CD14-positive monocyte (primary cell): ENCODE data around the gene MYRF. TPM values are rescaled to one million over a fixed set of nuclear protein-coding genes. Genes with fewer than 3 reads are reported as not detected.

Source experiments
- DNase-seq, 3 donors: peaks; one replicate each; pipeline ENCODE4 v3.0.0-alpha.2; 2011 to 2022
- H2AFZ ChIP-seq: 2 replicates; pipeline ENCODE4 v1.6.0; 2012; ENCODE audit warnings: mild to moderate bottlenecking, low read depth, low read length, inconsistent platforms; ENCODE audit not compliant: insufficient read depth, poor library complexity, severe bottlenecking
- H3K27ac ChIP-seq, 2 donors: 1 replicate in 1 of 2; 2 replicates in 1 of 2; pipeline ENCODE4 v1.5.1; 2012 to 2013; ENCODE audit warnings: low read length in 2 of 2, control low read depth in 1 of 2, inconsistent platforms in 1 of 2, low read depth in 1 of 2, mild to moderate bottlenecking in 1 of 2
- H3K27me3 ChIP-seq, 2 donors: one replicate each; pipeline versions ENCODE4 v1.6.0 to v1.6.1; 2011 to 2013; ENCODE audit warnings: low read length in 2 of 2; ENCODE audit not compliant: control insufficient read depth in 2 of 2, insufficient read depth in 2 of 2
- H3K36me3 ChIP-seq, 2 donors: replicated peaks in 1 of 2; 1 replicate in 1 of 2; 2 replicates in 1 of 2; pipeline versions ENCODE4 v1.5.1 to v1.6.1; 2012 to 2013; ENCODE audit warnings: low read length in 2 of 2, control low read depth in 1 of 2, inconsistent platforms in 1 of 2, mild to moderate bottlenecking in 1 of 2; ENCODE audit not compliant: insufficient read depth in 2 of 2, control insufficient read depth in 1 of 2
- H3K4me1 ChIP-seq, 2 donors: 1 replicate in 1 of 2; 2 replicates in 1 of 2; pipeline versions ENCODE4 v1.5.1 to v1.6.1; 2012 to 2013; ENCODE audit warnings: low read length in 2 of 2, control low read depth in 1 of 2, inconsistent platforms in 1 of 2, mild to moderate bottlenecking in 1 of 2, moderate library complexity in 1 of 2; ENCODE audit not compliant: insufficient read depth in 2 of 2, control insufficient read depth in 1 of 2
- H3K4me2 ChIP-seq: replicated peaks from 2 replicates; pipeline ENCODE3; 2012; ENCODE audit warnings: low read length, moderate library complexity, mild to moderate bottlenecking; ENCODE audit not compliant: poor library complexity, severe bottlenecking; ENCODE audit errors: extremely low read depth
- H3K4me3 ChIP-seq, 3 experiments: fragments of 200-600 bp in 1 of 3; sonication (generic) in 1 of 3; replicated peaks in 1 of 3; 1 replicate in 2 of 3; 2 replicates in 1 of 3; pipeline ENCODE4 v1.5.1; 2011 to 2013; ENCODE audit warnings: low read length in 3 of 3, mild to moderate bottlenecking in 3 of 3, control low read depth in 2 of 3, low read depth in 2 of 3, inconsistent platforms in 1 of 3, moderate library complexity in 1 of 3
- H3K79me2 ChIP-seq: 2 replicates; pipeline ENCODE4 v1.6.0; 2012; ENCODE audit warnings: mild to moderate bottlenecking, control low read depth, inconsistent platforms, low read length, moderate library complexity; ENCODE audit not compliant: insufficient read depth
- H3K9ac ChIP-seq: 2 replicates; pipeline ENCODE4 v1.6.0; 2017; ENCODE audit warnings: low read length, mild to moderate bottlenecking; ENCODE audit not compliant: insufficient read depth, poor library complexity, severe bottlenecking
- H3K9me3 ChIP-seq, 2 donors: replicated peaks in 1 of 2; 1 replicate in 1 of 2; 2 replicates in 1 of 2; pipeline versions ENCODE4 v1.5.1 to v1.6.1; 2012 to 2013; ENCODE audit warnings: low read length in 2 of 2, control low read depth in 1 of 2; ENCODE audit not compliant: control insufficient read depth in 1 of 2, insufficient read depth in 1 of 2
- H4K20me1 ChIP-seq: 2 replicates; pipeline ENCODE4 v1.6.0; 2012; ENCODE audit warnings: mild to moderate bottlenecking, low read length, control low read depth, moderate library complexity; ENCODE audit not compliant: insufficient read depth
- H3K27ac Mint-ChIP-seq, 7 donors: one replicate each; pipeline ENCODE4 v1.8.0; 2020; ENCODE audit warnings: mild to moderate bottlenecking in 7 of 7, mixed read lengths in 7 of 7, moderate library complexity in 6 of 7, inconsistent platforms in 2 of 7
- H3K27me3 Mint-ChIP-seq, 3 donors: one replicate each; pipeline ENCODE4 v1.8.0; 2021 to 2022; ENCODE audit warnings: low read depth in 3 of 3, mild to moderate bottlenecking in 3 of 3, mixed read lengths in 3 of 3, moderate library complexity in 3 of 3, inconsistent platforms in 1 of 3
- H3K36me3 Mint-ChIP-seq, 2 donors: one replicate each; pipeline ENCODE4 v1.8.0; 2020; ENCODE audit warnings: mixed read lengths in 2 of 2, inconsistent platforms in 1 of 2, mild to moderate bottlenecking in 1 of 2
- H3K4me1 Mint-ChIP-seq: one replicate; pipeline ENCODE4 v1.8.0; 2020; ENCODE audit warnings: mild to moderate bottlenecking, mixed read lengths
- H3K4me3 Mint-ChIP-seq, 2 donors: one replicate each; pipeline ENCODE4 v1.8.0; 2020; ENCODE audit warnings: mild to moderate bottlenecking in 2 of 2, mixed read lengths in 2 of 2, moderate library complexity in 1 of 2
- H3K9me3 Mint-ChIP-seq, 7 donors: one replicate each; pipeline ENCODE4 v1.8.0; 2020 to 2022; ENCODE audit warnings: mixed read lengths in 7 of 7, mild to moderate bottlenecking in 6 of 7, moderate library complexity in 6 of 7, inconsistent platforms in 2 of 7
- WGBS: methylation state at CpG from one replicate; pipeline ENCODE4 v1.1.5; 2013; ENCODE audit warnings: missing lambda C conversion rate; ENCODE audit not compliant: insufficient coverage; 5-methylcytosine and 5-hydroxymethylcytosine counted together
- intact Hi-C, 2 donors: fragments of 100-400 bp; cut with micrococcal nuclease; formaldehyde crosslinking; loops; one replicate each; pipeline versions ENCODE4 v1.15.0 to v1.15.1; 2023
- polyA plus RNA-seq, 3 donors: library from polyadenylated mRNA; depleted of rRNA in 1 of 3; unstranded in 2 of 3; stranded (reverse) in 1 of 3; fragments of 300-500 nt in 2 of 3; fragments of >200 nt in 1 of 3; fragmentation: Illumina TruSeq in 2 of 3; gene quantifications; 1 replicate in 2 of 3; 2 replicates in 1 of 3; pipeline ENCODE4 v1.2.3, GENCODE V29; 2012 to 2021
- TF ChIP-seq, protein P1 (sequence below): fragments of 200-600 bp; IDR thresholded peaks from one replicate; pipeline ENCODE4 v1.8.0; 2022; ENCODE audit warnings: antibody characterized with exemption, mild to moderate bottlenecking

The MYRF gene
- polyA plus RNA-seq, 3 donors: 0.18 to 0.19 TPM; not detected in 1

DNA sequence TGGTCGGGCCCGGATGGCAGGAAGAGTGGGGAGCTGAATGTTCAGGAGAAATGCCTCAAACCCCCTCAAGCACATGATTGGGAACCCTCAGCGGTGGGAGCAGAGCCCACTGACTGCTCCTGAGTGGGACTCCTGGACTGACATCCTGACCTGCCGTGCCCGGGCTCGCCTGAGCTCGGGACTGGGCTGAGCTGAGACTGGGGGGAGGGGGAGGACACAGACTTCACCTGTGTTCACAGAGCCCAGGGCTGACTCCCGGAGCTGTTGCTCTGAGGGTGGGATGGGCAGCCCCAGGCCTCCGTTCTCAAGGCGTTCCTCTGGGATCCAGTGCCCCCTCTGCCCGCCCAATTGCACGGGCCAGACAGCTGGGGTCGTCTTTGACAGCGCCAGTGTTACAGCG lies 47.6 kb upstream of the MYRF start:
- Mint-ChIP-seq H3K27me3 (peaks cover 0 to 2% (median 0%) of the 10 kb centered on the region in 3 donors), H3K27ac (peak overlapping the region in 1 of 7 donors; percentile 26), H3K4me3 (no peak overlapping the region), H3K36me3 (peaks cover 4 to 13% of the 10 kb centered on the region in 2 donors), H3K9me3 (peaks cover 0 to 2% (median 0%) of the 10 kb centered on the region in 7 donors), H3K4me1 (peaks cover 48% of the 10 kb centered on the region)
- Histone ChIP-seq H3K36me3 (no peaks in the 10 kb centered on the region), H3K27ac (no peak overlapping the region), H3K9me3 (no peaks in the 10 kb centered on the region), H3K79me2 (no peaks in the 10 kb centered on the region), H3K4me3 (no peak overlapping the region), H2AFZ (no peak overlapping the region), H3K27me3 (no peaks in the 10 kb centered on the region), H4K20me1 (no peaks in the 10 kb centered on the region), H3K4me1 (peaks cover 37 to 46% of the 10 kb centered on the region in 2 donors), H3K4me2 (no peak overlapping the region), H3K9ac (no peak overlapping the region)
- DNase-seq: no peak
- WGBS: 92% methylated on average over 8 of the region's 15 CpGs
- intact Hi-C loops: no loop called here
- TF ChIP-seq, protein P1, sequence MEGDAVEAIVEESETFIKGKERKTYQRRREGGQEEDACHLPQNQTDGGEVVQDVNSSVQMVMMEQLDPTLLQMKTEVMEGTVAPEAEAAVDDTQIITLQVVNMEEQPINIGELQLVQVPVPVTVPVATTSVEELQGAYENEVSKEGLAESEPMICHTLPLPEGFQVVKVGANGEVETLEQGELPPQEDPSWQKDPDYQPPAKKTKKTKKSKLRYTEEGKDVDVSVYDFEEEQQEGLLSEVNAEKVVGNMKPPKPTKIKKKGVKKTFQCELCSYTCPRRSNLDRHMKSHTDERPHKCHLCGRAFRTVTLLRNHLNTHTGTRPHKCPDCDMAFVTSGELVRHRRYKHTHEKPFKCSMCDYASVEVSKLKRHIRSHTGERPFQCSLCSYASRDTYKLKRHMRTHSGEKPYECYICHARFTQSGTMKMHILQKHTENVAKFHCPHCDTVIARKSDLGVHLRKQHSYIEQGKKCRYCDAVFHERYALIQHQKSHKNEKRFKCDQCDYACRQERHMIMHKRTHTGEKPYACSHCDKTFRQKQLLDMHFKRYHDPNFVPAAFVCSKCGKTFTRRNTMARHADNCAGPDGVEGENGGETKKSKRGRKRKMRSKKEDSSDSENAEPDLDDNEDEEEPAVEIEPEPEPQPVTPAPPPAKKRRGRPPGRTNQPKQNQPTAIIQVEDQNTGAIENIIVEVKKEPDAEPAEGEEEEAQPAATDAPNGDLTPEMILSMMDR: no peak

DNA sequence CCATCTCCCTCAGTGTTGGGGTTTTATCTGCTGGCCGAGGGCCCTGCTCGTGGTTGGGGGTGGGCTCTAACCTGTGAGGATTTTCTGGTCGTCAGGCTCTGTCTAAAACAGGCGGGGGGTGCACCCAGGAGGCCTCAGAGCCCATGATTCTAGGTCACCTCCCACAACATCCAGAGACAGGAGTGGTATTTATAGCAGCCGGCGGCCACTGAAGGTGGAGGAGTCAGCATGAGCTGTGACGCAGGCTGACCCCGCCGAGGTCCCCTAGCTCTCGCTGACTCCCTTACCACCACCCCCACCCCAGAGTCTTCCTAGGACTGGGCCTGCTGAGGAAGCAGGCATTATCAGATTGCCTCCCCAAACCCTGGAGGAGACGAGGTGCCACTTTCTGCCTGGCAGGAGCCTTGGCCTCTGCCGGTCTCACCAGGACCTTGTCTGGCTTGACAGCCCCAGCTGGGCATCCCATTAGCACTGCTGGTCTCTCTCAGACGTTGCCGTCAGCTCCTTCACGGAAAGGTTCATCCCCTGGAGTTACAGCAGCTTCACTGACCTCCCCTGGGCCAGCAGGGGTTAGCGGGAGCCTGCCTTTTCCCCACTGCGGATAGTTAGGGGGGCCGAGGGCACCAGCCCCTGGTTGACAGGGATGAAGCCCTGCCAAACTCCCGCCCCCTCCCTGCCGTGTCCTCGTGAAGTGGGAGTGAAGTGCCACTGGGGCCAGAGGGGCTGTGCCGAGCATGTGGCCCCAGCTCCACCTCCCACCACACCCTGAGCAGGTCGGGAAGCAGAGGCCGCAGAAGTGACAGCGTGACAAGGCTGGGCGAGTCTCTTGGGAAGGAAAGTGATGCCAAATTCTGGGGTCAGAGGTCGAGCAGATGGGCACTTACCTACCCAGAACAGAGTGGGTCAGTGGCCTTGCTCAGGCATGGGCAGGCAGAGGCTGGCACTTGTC lies 45.7 kb upstream of the MYRF start:
- H3K27ac Mint-ChIP-seq: peak overlapping the region in 2 of 7 donors; percentile 69 to 80
- peaks cover 6 to 13% of the 10 kb centered on the region in 2 donors for H3K36me3 Mint-ChIP-seq
- Histone ChIP-seq H3K4me1 (peaks cover 18 to 27% of the 10 kb centered on the region in 2 donors), H3K27me3 (no peaks in the 10 kb centered on the region), H2AFZ (no peak overlapping the region), H3K36me3 (no peaks in the 10 kb centered on the region), H4K20me1 (no peaks in the 10 kb centered on the region), H3K79me2 (no peaks in the 10 kb centered on the region), H3K9ac (no peak overlapping the region), H3K27ac (no peak overlapping the region), H3K4me3 (no peak overlapping the region), H3K9me3 (no peaks in the 10 kb centered on the region), H3K4me2 (no peak overlapping the region)
- H3K4me3 Mint-ChIP-seq: no peak overlapping the region
- H3K4me1 Mint-ChIP-seq: peaks cover 29% of the 10 kb centered on the region
- intact Hi-C loops: no loop called here
- TF ChIP-seq, protein P1: no peak
- peaks cover 0 to 2% (median 0%) of the 10 kb centered on the region in 3 donors for H3K27me3 Mint-ChIP-seq
- 92% methylated on average over 12 of the region's 27 CpGs for WGBS
- no peak for DNase-seq
- H3K9me3 Mint-ChIP-seq: no peaks in the 10 kb centered on the region
